H1 (cell line): Measurements from ENCODE around the gene SCAPER. TPM values are rescaled to one million over a fixed set of nuclear protein-coding genes. Genes with fewer than 3 reads are reported as not detected.

ENCODE experiments used
- CTCF ChIA-PET: fragments of 300-600 bp; sonication (Branson Sonifier 250); formaldehyde crosslinking; loops from one replicate; lab custom pipeline; 2021; ENCODE audit not compliant: partially characterized antibody; lab: Charles Lee
- POLR2A ChIA-PET: fragments of 300-600 bp; sonication (Branson Sonifier 250); formaldehyde crosslinking; loops from one replicate; lab custom pipeline; 2021; ENCODE audit warnings: inconsistent platforms; ENCODE audit not compliant: partially characterized antibody; lab: Charles Lee
- DNase-seq, 2 experiments: peaks; one replicate each; pipeline versions ENCODE4 v3.0.0 to v3.0.0-alpha.2; 2010 to 2022; ENCODE audit warnings: low spot score in 2 of 2, low read depth in 1 of 2, mixed read lengths in 1 of 2
- FAIRE-seq: peaks from 2 replicates; lab custom pipeline; 2011; peaks lifted over from hg19 to GRCh38; lab: Jason Lieb, UNC
- H2AFZ ChIP-seq: 2 replicates; pipeline ENCODE4 v1.8.1; 2012; ENCODE audit warnings: low read length, inconsistent platforms
- H2AK5ac ChIP-seq: 2 replicates; pipeline ENCODE4 v1.6.1; 2013; ENCODE audit warnings: low read depth, low read length
- H2BK120ac ChIP-seq: replicated peaks from 2 replicates; pipeline ENCODE3; 2013; ENCODE audit warnings: low read depth, low read length, inconsistent platforms
- H2BK12ac ChIP-seq: 2 replicates; pipeline ENCODE4 v1.6.1; 2013; ENCODE audit warnings: low read depth, low read length
- H2BK15ac ChIP-seq: 2 replicates; pipeline ENCODE4 v1.6.1; 2013; ENCODE audit warnings: low read length
- H2BK20ac ChIP-seq: 2 replicates; pipeline ENCODE4 v1.6.1; 2013; ENCODE audit warnings: low read length
- H2BK5ac ChIP-seq: 2 replicates; pipeline ENCODE4 v1.6.1; 2013; ENCODE audit warnings: low read depth, low read length
- H3K14ac ChIP-seq: 2 replicates; pipeline ENCODE4 v1.6.1; 2013; ENCODE audit warnings: inconsistent platforms; ENCODE audit not compliant: insufficient read length
- H3K18ac ChIP-seq: 2 replicates; pipeline ENCODE4 v1.6.1; 2013; ENCODE audit warnings: low read length; ENCODE audit errors: extremely low read depth
- H3K23ac ChIP-seq: 2 replicates; pipeline ENCODE4 v1.6.1; 2013; ENCODE audit warnings: inconsistent platforms; ENCODE audit not compliant: insufficient read length
- H3K23me2 ChIP-seq: 2 replicates; pipeline ENCODE4 v1.6.1; 2013; ENCODE audit warnings: low read depth, low read length
- H3K27ac ChIP-seq: 2 replicates; pipeline ENCODE4 v1.6.1; 2011; ENCODE audit warnings: low read depth, low read length, inconsistent platforms
- H3K27me3 ChIP-seq, 4 experiments: replicated peaks in 1 of 4; 1 replicate in 1 of 4; 2 replicates in 3 of 4; pipeline versions ENCODE4 v1.6.1 to v1.8.1; 2011 to 2013; ENCODE audit warnings: low read length in 3 of 4, mild to moderate bottlenecking in 3 of 4, inconsistent platforms in 2 of 4, mixed read lengths in 2 of 4, moderate library complexity in 1 of 4; ENCODE audit not compliant: control insufficient read depth in 3 of 4, insufficient read depth in 3 of 4; ENCODE audit errors: extremely low read depth in 1 of 4
- H3K36me3 ChIP-seq, 4 experiments: 2 replicates each; pipeline versions ENCODE4 v1.6.1 to v1.8.1; 2011 to 2013; ENCODE audit warnings: mild to moderate bottlenecking in 4 of 4, low read length in 3 of 4, moderate library complexity in 2 of 4, control low read depth in 1 of 4, inconsistent platforms in 1 of 4; ENCODE audit not compliant: insufficient read depth in 4 of 4, control insufficient read depth in 2 of 4
- H3K4ac ChIP-seq: replicated peaks from 2 replicates; pipeline ENCODE3; 2013; ENCODE audit warnings: low read length, low read depth, mixed read lengths, inconsistent platforms; ENCODE audit not compliant: insufficient read length
- H3K4me1 ChIP-seq, 4 experiments: replicated peaks in 1 of 4; 1 replicate in 1 of 4; 2 replicates in 3 of 4; pipeline versions ENCODE4 v1.6.1 to v1.8.1; 2011 to 2013; ENCODE audit warnings: low read length in 3 of 4, inconsistent platforms in 2 of 4, mixed read lengths in 1 of 4; ENCODE audit not compliant: insufficient read depth in 4 of 4, control insufficient read depth in 3 of 4
- H3K4me2 ChIP-seq, 2 experiments: 2 replicates each; pipeline versions ENCODE4 v1.6.1 to v1.8.1; 2011 to 2013; ENCODE audit warnings: low read depth in 2 of 2, low read length in 2 of 2, control low read depth in 1 of 2, inconsistent platforms in 1 of 2, mild to moderate bottlenecking in 1 of 2; ENCODE audit not compliant: insufficient read depth in 1 of 2
- H3K4me3 ChIP-seq, 4 experiments: fragments of 200-600, 300-600 bp in 1 of 4; sonication (generic), shearing (Covaris generic), sonication (Bioruptor Twin) in 1 of 4; 2 replicates each; pipeline versions ENCODE4 v1.5.1 to v1.8.1; 2011 to 2016; ENCODE audit warnings: low read length in 4 of 4, low read depth in 3 of 4, control low read depth in 2 of 4, inconsistent platforms in 2 of 4, mild to moderate bottlenecking in 2 of 4, mixed read lengths in 1 of 4, moderate library complexity in 1 of 4; ENCODE audit not compliant: insufficient read depth in 2 of 4; ENCODE audit errors: extremely low read depth in 1 of 4
- H3K56ac ChIP-seq: replicated peaks from 2 replicates; pipeline ENCODE3; 2013; ENCODE audit warnings: low read depth, mild to moderate bottlenecking, mixed read lengths, low read length, inconsistent platforms; ENCODE audit not compliant: insufficient read length
- H3K79me1 ChIP-seq: 2 replicates; pipeline ENCODE4 v1.6.1; 2013; ENCODE audit warnings: low read depth, low read length, control low read depth
- H3K79me2 ChIP-seq, 2 experiments: 2 replicates each; pipeline versions ENCODE4 v1.6.1 to v1.8.1; 2012 to 2013; ENCODE audit warnings: low read length in 2 of 2, mild to moderate bottlenecking in 2 of 2, inconsistent platforms in 1 of 2; ENCODE audit not compliant: insufficient read depth in 2 of 2, control insufficient read depth in 1 of 2
- H3K9ac ChIP-seq, 4 experiments: replicated peaks in 1 of 4; 1 replicate in 1 of 4; 2 replicates in 3 of 4; pipeline versions ENCODE4 v1.6.1 to v1.8.1; 2011 to 2013; ENCODE audit warnings: low read depth in 3 of 4, low read length in 3 of 4, control low read depth in 2 of 4, mild to moderate bottlenecking in 2 of 4, moderate library complexity in 2 of 4, inconsistent platforms in 1 of 4; ENCODE audit errors: extremely low read depth in 1 of 4
- H3K9me3 ChIP-seq, 2 experiments: 2 replicates each; pipeline versions ENCODE4 v1.6.1 to v1.8.1; 2012 to 2013; ENCODE audit warnings: mild to moderate bottlenecking in 2 of 2, moderate library complexity in 2 of 2, control low read depth in 1 of 2, inconsistent platforms in 1 of 2, low read depth in 1 of 2, low read length in 1 of 2, mixed read lengths in 1 of 2; ENCODE audit not compliant: insufficient read depth in 2 of 2
- H4K20me1 ChIP-seq, 2 experiments: replicated peaks in 1 of 2; 2 replicates each; pipeline versions ENCODE3 to v1.8.1; 2011 to 2013; ENCODE audit warnings: inconsistent platforms in 2 of 2, low read length in 2 of 2, mild to moderate bottlenecking in 1 of 2; ENCODE audit not compliant: insufficient read depth in 2 of 2, control insufficient read depth in 1 of 2
- H4K5ac ChIP-seq: 2 replicates; pipeline ENCODE4 v1.6.1; 2013; ENCODE audit warnings: low read length, low read depth, mixed read lengths, inconsistent platforms; ENCODE audit not compliant: insufficient read length
- H4K8ac ChIP-seq: 2 replicates; pipeline ENCODE4 v1.8.0; 2013; ENCODE audit warnings: mild to moderate bottlenecking, moderate library complexity, low read length, inconsistent platforms; ENCODE audit not compliant: insufficient read depth; ENCODE audit errors: extremely low read depth
- H4K91ac ChIP-seq: replicated peaks from 2 replicates; pipeline ENCODE3; 2013; ENCODE audit warnings: low read length, mixed read lengths, inconsistent platforms; ENCODE audit not compliant: insufficient read length
- CHD1 ChIP-seq: IDR thresholded peaks from 2 replicates; pipeline ENCODE4 v1.6.1; 2012; ENCODE audit warnings: low read depth, low read length, improper control_type of control experiment
- CTBP2 ChIP-seq: IDR thresholded peaks from 2 replicates; pipeline ENCODE4 v1.7.0; 2011; ENCODE audit warnings: borderline replicate concordance, mild to moderate bottlenecking, moderate library complexity, mixed read lengths, low read length; ENCODE audit not compliant: insufficient read depth, insufficient read length
- MAFK ChIP-seq: IDR thresholded peaks from 2 replicates; pipeline ENCODE4 v1.6.1; 2012; ENCODE audit warnings: low read depth, mild to moderate bottlenecking, improper control_type of control experiment, low read length
- POLR2A ChIP-seq, 2 experiments: IDR thresholded peaks; 1 replicate in 1 of 2; 2 replicates in 1 of 2; pipeline ENCODE4 v1.6.1; 2011; ENCODE audit warnings: low read depth in 2 of 2, low read length in 2 of 2, mild to moderate bottlenecking in 2 of 2; ENCODE audit errors: control extremely low read depth in 1 of 2
- POU5F1 ChIP-seq: IDR thresholded peaks from 2 replicates; pipeline ENCODE4 v1.6.1; 2011; ENCODE audit warnings: low read depth, mild to moderate bottlenecking, low read length, moderate library complexity
- RAD21 ChIP-seq, 2 experiments: IDR thresholded peaks in 1 of 2; conservative IDR thresholded peaks in 1 of 2; 2 replicates each; pipeline ENCODE4 v1.6.1; 2011; ENCODE audit warnings: low read depth in 2 of 2, low read length in 2 of 2, improper control_type of control experiment in 1 of 2, inconsistent platforms in 1 of 2, mild to moderate bottlenecking in 1 of 2, moderate library complexity in 1 of 2
- RXRA ChIP-seq: IDR thresholded peaks from 2 replicates; pipeline ENCODE4 v1.6.1; 2011; ENCODE audit warnings: low read depth, mild to moderate bottlenecking, low read length, moderate library complexity; ENCODE audit not compliant: insufficient read depth
- SRF ChIP-seq: IDR thresholded peaks from 2 replicates; pipeline ENCODE4 v1.6.1; 2011; ENCODE audit warnings: mild to moderate bottlenecking, low read depth, low read length, moderate library complexity
- TCF12 ChIP-seq: IDR thresholded peaks from 2 replicates; pipeline ENCODE4 v1.6.1; 2011; ENCODE audit warnings: low read depth, mild to moderate bottlenecking, low read length
- TEAD4 ChIP-seq: IDR thresholded peaks from 2 replicates; pipeline ENCODE4 v1.6.1; 2012; ENCODE audit warnings: low read depth, low read length, inconsistent platforms, mixed read lengths
- WGBS, 2 experiments: shearing (Covaris generic) in 1 of 2; methylation state at CpG; one replicate each; pipeline versions ENCODE4 v1.1.6 to v1.1.7; 2013 to 2015; ENCODE audit warnings: low lambda C conversion rate in 2 of 2, mixed read lengths in 2 of 2, inconsistent platforms in 1 of 2, low coverage in 1 of 2, missing lambda C conversion rate in 1 of 2; ENCODE audit not compliant: insufficient replicate concordance in 2 of 2, insufficient coverage in 1 of 2, insufficient read length in 1 of 2; ENCODE audit errors: extremely low coverage in 1 of 2, missing lambda C conversion rate in 1 of 2; 5-methylcytosine and 5-hydroxymethylcytosine counted together
- polyA plus RNA-seq, 7 experiments: library from polyadenylated mRNA; depleted of rRNA in 3 of 7; stranded (reverse) in 5 of 7; unstranded in 2 of 7; fragments of >200 nt in 5 of 7; fragments of 200-250 nt in 2 of 7; gene quantifications; 1 replicate in 5 of 7; 2 replicates in 1 of 7; 4 replicates in 1 of 7; pipeline versions ENCODE4 v1.2.1 to v1.2.3, GENCODE V29; 2011 to 2013; ENCODE audit warnings: missing spikeins in 2 of 7, mixed read lengths in 2 of 7
- total RNA-seq: library from RNA; stranded (reverse); fragmentation: NEBNext Ultra II Directional; extraction: Animal tissue kit (Norgen Biotek cat#: 25700); gene quantifications from 2 replicates; pipeline ENCODE4 v1.2.1, GENCODE V29; 2021
- TF ChIP-seq, protein P1 (sequence below): IDR thresholded peaks from 2 replicates; pipeline ENCODE4 v1.6.1; 2011; ENCODE audit warnings: low read depth, mild to moderate bottlenecking, low read length; ENCODE audit not compliant: insufficient read depth

Gene SCAPER
- total and polyA plus RNA-seq, 2 of the 8 experiments (the other 6 are each of a cell fraction or from before 2014, with no cell fraction given): 1.6 to 6.8 TPM

DNA sequence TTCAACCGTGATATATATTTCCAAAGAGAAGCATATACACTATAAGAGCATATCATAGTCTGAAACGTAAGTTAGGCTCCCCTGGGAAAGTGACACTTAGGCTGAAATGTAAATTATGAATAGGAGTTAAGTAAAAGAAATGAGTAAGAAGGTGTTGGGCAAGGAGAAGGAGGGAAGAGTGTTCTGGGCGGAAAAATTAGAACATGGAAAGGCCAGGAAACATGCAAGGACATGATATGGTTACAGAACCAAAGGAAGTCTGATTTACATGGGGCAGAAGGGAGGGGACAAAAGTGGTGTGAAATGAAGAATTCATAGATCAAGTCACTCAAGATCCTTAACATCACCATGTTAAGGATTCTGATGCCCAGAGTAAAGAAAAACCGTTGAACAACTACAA, 75.2 kb downstream of the SCAPER start:
- no peaks in the 10 kb centered on the region for H3K4me1 ChIP-seq
- H4K5ac ChIP-seq: no peak overlapping the region
- H4K91ac ChIP-seq: no peak overlapping the region
- POLR2A ChIA-PET: no interaction called here
- TF ChIP-seq TEAD4 (no peak), RAD21 (IDR thresholded peaks at IDR 0.05 in 1 of 2, conservative IDR thresholded peaks at IDR 0.05 in 1 of 2; ENCODE audit: low read depth in 2 of 2, low read length in 2 of 2) (no peak), RXRA (no peak), TCF12 (no peak), POU5F1 (no peak), MAFK (no peak), SRF (no peak), POLR2A (IDR thresholded peaks at IDR 0.05; ENCODE audit: control extremely low read depth in 1 of 2, low read depth in 2 of 2, low read length in 2 of 2) (no peak), CHD1 (no peak), CTBP2 (no peak)
- TF ChIP-seq, protein P1, sequence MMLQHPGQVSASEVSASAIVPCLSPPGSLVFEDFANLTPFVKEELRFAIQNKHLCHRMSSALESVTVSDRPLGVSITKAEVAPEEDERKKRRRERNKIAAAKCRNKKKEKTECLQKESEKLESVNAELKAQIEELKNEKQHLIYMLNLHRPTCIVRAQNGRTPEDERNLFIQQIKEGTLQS: no peak
- no peak overlapping the region for H3K4ac ChIP-seq
- CTCF ChIA-PET: interaction anchor here (0.9 kb wide), 1 partner anchor 11 kb away, joined by 5 read pairs; no protein-coding TSS in a partner anchor
- no peak overlapping the region for H3K23ac ChIP-seq
- H2BK15ac ChIP-seq: no peak overlapping the region
- H2AFZ ChIP-seq: no peak overlapping the region
- H3K36me3 ChIP-seq: no peaks in the 10 kb centered on the region
- no peak overlapping the region for H3K14ac ChIP-seq
- H2BK5ac ChIP-seq: no peak overlapping the region
- H3K27me3 ChIP-seq: no peaks in the 10 kb centered on the region
- H3K23me2 ChIP-seq: no peaks in the 10 kb centered on the region
- no peak overlapping the region for H2BK12ac ChIP-seq
- H3K4me3 ChIP-seq: no peak overlapping the region
- H3K79me1 ChIP-seq: no peaks in the 10 kb centered on the region
- H3K4me2 ChIP-seq: no peak overlapping the region
- H4K8ac ChIP-seq: no peak overlapping the region
- no peak overlapping the region for H2BK120ac ChIP-seq
- no peaks in the 10 kb centered on the region for H4K20me1 ChIP-seq
- no peaks in the 10 kb centered on the region for H3K79me2 ChIP-seq
- H3K18ac ChIP-seq: no peak overlapping the region
- WGBS, 2 experiments: 86 to 92% methylated on average over 1 to 4 of the region's 4 CpGs
- H3K56ac ChIP-seq: no peak overlapping the region
- no peak overlapping the region for H2BK20ac ChIP-seq
- H3K9ac ChIP-seq: no peak overlapping the region
- no peak overlapping the region for H3K27ac ChIP-seq
- FAIRE-seq (no peak), DNase-seq (no peak)
- no peaks in the 10 kb centered on the region for H3K9me3 ChIP-seq
- no peak overlapping the region for H2AK5ac ChIP-seq
